Ramos (cell line): ENCODE measurements around the gene AGBL5.

Source experiments
- in situ Hi-C: fragments of 300-500 bp; cut with MboI; formaldehyde crosslinking; loops from one replicate; pipeline ENCODE4 v1.14.3; 2022; ENCODE audit warnings: low sequenced_read_pairs; ENCODE audit not compliant: unreplicated experiment

The AGBL5 gene, protein sequence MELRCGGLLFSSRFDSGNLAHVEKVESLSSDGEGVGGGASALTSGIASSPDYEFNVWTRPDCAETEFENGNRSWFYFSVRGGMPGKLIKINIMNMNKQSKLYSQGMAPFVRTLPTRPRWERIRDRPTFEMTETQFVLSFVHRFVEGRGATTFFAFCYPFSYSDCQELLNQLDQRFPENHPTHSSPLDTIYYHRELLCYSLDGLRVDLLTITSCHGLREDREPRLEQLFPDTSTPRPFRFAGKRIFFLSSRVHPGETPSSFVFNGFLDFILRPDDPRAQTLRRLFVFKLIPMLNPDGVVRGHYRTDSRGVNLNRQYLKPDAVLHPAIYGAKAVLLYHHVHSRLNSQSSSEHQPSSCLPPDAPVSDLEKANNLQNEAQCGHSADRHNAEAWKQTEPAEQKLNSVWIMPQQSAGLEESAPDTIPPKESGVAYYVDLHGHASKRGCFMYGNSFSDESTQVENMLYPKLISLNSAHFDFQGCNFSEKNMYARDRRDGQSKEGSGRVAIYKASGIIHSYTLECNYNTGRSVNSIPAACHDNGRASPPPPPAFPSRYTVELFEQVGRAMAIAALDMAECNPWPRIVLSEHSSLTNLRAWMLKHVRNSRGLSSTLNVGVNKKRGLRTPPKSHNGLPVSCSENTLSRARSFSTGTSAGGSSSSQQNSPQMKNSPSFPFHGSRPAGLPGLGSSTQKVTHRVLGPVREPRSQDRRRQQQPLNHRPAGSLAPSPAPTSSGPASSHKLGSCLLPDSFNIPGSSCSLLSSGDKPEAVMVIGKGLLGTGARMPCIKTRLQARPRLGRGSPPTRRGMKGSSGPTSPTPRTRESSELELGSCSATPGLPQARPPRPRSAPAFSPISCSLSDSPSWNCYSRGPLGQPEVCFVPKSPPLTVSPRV

DNA sequence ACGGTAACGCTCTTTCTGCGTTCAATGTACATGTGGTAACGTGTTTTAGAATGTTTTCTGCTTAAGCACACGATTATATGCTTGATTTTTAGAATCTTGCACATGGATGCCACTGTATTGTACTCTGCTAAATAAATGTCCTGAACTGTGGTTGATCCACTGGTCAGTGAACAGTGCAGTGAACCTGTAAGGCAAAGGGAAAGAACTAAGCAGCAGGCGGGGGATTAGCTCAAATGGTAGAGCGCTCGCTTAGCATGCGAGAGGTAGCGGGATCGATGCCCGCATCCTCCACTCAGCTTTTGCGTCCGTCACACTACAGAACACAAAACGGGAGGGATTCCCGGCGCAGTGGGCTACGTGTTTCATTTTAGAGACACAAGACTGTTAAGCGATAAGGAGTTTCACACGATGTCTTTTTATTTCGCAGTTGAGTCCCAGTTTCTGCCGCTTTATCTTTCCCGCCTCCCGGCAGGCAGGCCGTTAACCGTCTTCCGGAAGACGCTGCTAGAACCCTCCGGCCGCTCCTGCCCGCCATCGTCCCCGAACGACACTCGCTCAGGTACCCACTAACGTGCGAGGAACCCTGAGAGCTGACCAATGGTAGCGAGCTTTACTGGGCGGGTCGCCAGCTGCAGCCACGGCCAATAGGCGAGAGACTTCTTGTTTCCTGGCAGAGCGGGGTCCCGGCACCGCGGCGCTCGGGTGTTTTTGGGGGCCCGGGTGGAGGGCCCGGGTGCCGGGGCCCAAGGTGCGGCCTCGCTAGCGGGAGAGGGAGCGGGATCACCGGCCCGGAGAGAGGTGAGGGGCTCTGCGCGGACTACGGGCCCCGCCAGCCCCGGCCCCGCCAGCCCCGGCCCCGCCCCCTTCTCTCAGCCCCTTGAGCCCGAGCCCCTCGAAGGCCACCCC, at the start of gene AGBL5:
Gene AGBL5 (plus strand): TSS at position 673 of the 906 bp plus-strand sequence. CDS start 1,291 bp downstream, outside the sequence.
- in situ Hi-C loops, result no loop called here

DNA sequence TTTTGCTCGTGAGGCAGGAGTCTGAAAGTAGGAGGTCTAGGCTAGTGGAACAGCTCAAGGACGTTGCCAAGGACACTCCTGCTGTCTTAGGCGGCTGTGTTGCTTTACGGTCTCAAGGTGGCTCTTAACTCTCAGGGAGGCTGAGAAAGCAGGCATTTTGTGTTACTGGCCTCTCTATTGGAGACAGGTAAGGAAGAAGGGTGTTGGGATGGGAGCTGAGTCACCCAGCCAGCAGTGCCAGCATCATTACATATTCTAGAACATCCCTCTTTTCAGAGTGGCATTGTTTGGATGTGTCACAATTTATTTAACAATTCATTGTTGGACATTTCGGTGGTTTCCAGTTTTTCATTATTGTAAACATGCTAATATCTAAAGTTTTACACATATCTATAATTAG, 49.5 kb upstream of the AGBL5 start:
- in situ Hi-C loops, result no loop called here

DNA sequence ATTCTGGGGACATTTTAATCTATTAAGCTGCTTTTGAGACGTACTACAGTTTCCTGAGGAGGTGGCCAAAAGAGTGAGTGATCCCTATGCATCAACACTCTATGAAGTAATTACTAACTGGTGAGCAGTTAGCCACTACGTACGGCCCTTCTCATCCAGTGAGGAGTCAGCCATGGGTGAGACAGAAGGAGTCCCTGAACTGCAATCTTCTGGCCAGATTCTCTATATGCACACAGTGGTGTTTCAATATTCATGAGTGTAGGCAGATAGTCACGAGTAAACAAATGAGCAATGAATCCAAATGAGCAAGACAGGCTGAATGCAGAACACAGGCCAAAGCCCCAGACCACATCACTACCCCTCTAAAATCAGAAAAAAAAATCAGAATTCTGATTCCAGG, 48.5 kb upstream of the AGBL5 start:
- in situ Hi-C loops, result no loop called here

DNA sequence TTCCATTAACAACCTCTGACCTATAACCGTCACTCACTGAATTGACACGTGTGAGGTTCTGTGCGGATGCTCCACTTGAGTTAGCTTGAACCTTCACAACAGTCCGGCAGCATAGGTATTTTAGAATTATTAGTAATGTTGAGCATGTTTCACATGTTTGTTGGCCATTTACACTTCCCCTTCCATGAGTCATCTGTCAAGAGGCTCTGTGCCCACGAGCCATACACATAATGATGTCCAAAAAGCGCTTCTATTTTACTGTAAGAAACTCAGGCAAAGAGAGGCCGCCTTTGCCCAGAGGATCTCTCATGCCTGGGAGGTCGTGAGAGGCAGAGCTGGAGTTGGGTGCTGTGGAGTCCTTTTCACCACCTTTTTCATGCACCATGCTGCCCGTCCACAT, 47.6 kb upstream of the AGBL5 start:
- in situ Hi-C loops, result no loop called here

DNA sequence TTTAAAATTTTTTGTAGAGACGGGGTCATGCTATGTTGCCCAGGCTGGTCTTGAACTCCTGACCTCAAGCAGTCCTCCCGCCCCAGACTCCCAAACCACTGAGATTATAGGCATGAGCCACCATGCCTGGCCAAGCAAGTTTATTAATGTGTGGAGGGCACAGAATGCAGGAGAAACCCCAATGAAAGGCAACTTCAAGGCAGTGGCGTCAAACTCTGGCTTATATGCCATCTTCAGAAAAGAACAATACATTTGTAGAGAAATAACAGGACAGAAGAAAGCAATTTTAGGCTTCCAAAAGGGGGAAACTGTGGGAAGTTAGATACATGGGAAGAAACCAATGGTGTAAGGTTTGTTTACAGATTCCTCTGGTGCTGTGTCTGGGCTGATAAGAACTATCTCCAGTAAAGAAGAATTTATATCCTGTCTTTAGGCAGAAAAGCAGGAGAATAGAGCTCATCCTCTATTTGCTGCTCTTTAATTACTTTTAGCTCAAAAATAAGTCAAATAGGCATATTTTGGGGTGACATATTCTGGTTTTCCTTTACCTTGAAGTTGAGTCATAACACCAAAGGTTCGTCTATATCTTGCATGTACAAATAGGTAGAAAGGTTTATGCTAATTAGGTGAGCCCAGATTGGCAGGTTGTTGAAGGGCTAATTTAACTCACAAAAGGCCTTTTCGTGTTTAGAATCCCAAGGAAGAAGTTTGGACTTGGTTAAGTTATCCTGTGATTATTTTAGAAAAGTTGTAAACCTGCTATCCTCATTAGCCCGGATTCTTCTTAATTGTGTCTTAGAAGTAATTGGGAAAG, 44.7 kb upstream of the AGBL5 start:
- in situ Hi-C loops, result no loop called here

DNA sequence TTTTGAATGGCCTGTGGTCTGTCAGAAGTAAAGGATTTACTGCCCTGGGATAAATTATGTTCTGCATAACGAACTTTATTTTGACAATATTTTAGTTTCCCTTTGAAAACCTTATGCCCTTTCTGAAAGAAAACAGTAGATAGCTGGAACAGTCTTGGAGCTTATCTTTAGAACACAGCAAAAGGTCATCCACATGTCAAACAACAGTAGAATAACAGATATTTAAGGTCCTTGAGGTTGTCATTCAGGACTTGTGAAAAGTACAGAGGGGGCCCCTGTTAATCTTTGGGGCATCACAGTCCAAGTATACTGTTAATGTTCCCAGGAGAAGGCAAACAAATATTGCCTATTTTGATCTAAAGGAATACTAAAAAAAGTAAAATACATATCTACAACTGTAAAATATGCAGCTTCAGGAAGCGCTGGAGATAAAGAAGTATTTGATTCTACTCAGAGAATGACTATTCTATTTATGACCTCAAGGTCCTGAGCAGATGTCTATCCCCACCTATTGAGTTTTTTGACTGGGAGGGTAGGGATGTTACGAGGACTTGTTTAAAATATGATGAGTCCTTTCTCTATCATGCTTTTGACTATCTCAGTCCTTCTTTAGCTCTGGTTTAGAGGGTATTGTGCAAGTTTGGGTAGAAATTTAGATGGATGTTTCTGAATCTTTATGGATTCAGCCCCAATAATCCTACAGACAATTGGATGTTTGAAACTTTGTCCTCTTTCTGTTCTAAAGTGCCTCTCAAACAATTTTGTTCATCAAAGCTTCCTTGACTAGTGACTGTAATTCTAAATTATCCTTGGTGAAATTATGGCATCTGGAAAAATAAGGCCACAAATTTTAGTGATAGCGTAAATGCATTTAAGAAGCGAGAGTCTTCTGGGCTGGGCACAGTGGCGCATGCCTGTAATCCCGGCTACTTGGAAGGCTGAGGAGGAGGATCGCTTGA, 43.8 kb upstream of the AGBL5 start:
- in situ Hi-C loops, result no loop called here

DNA sequence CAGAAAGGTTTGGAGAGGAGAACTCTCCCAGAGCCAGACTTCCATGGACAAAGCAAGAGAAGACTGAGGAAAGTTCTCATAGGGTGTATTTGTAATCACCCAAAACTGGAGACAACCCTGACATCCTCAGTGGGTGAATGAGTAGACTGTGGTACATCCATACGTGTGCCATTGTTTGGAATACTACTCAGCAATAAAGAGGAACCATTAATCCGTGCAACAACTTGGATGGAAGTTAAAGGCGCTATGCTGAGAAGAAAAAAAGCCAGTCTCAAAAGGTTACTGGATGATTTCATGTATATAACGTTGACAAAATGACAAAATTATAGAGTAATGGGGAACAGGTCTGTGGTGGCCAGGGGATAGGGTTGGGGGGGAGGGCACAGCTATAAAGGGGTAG, 42.8 kb upstream of the AGBL5 start:
- in situ Hi-C loops, result no loop called here

DNA sequence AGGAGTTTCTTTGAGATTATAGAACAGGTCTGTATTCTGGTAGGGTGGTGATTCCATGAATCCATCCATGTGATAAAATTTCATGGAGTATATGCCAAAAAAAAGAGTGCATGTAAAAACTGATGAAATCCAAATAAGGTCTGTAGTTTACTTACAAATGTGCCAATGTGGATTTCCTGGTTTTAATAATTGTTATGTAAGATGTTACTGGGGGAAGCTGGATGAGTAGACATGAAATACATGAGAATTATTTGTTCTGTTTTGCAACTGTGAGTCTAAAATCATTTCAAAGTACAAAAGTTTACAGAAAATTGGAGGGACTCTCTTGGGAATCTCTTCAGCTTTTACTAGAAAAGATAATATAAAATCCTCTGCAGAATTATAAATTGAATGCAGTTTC, 42.4 kb upstream of the AGBL5 start:
- in situ Hi-C loops, result no loop called here

DNA sequence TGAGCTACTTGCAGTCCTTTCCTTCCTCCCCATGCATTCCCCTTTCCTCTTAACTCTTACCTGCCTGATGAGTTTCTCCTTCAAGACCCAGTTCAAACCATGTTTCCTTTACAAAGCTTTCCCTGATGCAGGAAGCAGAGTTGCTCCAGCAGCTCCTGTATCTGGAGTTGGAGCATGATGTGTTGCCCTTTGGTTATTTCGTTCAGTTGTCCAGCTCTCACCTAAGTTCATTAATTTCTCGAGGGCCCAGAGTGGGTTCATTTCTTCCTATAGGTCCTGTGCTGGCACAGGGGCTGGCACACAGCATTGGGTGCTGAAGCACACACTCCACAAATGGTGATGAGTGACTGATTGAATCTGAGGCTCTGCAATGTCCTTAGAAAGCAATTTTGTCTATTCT, 41.8 kb upstream of the AGBL5 start:
- in situ Hi-C loops, result loop anchor here (5.0 kb wide), 1 partner anchor 47 kb away; no protein-coding TSS in a partner anchor

DNA sequence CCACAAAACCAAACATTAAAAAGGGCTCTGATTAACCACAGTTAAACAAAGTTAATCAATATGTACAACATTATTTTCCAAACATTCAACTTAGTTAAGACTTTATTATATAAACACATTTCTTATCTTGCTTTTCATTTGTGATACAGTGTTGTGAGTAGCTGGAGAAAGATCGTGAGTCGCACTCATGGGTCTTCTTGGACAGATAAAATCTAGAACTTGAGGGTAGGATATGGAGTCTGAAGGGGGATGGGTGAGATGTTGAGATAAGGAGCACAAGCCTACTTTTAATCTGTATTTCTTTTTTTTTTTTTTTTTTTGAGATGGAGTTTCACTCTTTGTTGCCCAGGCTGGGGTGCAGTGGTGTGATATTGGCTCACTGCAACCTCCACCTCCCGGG, 41.3 kb upstream of the AGBL5 start:
- in situ Hi-C loops, result loop anchor here (5.0 kb wide), 1 partner anchor 48 kb away; no protein-coding TSS in a partner anchor

DNA sequence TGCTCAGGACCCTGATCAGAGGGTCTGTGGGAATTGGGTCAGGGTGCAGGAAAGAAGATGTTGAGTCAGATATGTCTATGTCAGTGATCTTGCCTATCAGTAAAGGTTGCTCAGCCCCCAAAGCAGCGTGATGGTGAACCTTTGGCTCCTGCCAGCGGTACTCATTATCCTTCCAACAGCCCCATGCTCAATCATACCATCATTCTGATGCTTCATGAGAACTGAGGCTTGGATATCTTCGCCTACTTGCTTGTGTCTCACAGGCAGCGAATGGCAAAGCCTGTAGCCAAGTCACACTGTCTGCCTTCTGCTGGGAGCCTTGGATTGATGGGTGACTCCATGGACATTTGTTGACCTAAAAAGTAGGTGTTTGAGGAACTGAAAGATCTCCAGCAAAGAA, 37.7 kb upstream of the AGBL5 start:
- in situ Hi-C loops, result loop anchor here (5.0 kb wide), 1 partner anchor 51 kb away; no protein-coding TSS in a partner anchor

DNA sequence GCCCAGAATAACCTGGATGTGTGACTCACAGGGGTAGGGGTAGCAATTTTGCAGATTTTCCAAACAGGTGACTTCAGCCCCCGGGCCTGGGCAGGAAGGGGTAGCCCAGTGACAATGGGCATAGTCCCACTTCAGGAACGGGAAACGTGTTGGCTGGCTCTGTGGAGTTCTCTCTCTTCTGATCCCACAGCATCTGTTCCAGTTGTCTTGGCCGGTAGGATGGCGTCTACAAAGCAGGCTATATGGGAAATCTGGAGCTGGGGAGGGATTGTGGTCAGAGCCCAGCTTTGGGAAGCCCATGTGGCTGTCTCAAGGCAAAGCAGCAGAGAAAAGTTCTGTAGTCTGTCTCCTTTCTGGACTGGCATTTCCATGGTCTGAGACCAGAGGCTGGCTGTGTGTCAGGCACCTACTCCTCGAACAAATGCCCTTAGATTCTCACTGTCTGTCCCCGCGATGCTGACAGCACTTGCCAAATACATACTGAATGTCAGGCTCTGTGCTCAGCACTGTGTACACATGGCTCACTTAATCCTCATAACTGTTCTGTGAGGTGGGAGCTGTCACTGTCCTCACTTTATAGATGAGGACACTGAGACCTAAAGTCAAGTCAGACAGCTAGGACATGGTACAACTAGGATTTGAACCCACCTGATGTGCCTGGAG, 36.6 kb upstream of the AGBL5 start:
- in situ Hi-C loops, result loop anchor here (5.0 kb wide), 1 partner anchor 53 kb away; no protein-coding TSS in a partner anchor

DNA sequence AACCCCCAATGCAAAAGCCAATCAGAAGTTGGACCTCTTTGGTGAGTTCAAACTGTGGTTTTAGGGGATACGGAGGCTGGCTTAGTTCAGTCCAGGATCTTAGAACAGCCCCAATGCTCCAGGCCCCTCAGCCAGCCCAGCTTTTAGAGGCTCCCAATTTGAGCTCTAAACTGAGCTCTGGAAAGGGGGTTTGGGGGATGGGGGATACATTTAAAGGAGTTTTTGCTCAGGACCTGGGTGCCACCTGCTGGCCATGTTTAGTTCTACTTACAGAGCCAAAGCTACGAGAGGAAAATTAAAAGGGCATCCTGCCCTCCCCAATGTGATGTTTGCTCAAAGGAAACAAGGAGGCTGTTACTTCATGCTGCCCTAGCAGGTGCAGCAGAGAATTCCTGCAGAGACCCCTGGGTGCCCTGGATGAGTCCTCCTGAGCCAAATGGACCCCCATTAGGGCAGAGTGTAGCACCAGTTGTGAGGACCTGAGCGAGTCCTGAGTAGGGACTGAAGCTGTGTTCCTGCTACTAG, 34.6 kb upstream of the AGBL5 start:
- in situ Hi-C loops, result no loop called here

DNA sequence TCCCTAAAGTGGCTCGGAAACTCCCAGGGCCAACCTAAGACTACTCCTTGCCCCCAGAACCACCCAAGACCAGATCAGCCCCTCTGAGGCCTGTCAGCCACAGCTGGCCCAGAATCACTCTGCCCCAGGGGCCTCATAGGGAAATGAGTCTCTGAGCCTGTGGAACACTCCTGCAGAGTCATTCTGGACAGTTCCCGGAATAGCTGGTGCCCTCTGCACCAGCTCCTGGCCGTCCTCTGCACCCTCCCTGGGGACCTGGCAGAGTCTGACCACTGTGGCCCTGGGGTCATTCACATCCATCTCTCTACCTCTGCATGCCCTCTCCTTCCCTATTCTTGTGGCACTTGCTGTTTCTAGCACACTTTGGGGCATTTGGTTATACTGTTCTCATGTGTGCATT, 33.3 kb upstream of the AGBL5 start:
- in situ Hi-C loops, result no loop called here

DNA sequence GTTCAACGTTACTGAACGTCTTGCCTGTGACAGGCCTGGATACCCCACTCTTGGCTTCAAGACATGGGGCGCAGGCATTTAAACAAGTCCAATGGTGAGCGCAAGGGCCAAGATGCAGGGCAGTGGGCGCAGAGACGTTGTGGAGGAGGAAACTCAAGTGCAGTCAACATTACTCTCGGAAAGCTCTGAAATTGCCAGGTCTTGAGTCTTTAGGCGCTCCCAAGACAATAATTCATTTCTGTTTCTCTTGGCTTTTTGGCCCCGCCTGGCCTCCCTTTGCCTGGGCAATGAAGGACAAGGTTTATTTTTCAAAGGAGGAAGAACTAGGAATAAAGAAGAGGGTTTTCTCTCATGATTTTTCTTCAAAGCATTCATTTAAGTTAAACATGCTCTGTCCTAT, 32.0 kb upstream of the AGBL5 start:
- in situ Hi-C loops, result no loop called here

DNA sequence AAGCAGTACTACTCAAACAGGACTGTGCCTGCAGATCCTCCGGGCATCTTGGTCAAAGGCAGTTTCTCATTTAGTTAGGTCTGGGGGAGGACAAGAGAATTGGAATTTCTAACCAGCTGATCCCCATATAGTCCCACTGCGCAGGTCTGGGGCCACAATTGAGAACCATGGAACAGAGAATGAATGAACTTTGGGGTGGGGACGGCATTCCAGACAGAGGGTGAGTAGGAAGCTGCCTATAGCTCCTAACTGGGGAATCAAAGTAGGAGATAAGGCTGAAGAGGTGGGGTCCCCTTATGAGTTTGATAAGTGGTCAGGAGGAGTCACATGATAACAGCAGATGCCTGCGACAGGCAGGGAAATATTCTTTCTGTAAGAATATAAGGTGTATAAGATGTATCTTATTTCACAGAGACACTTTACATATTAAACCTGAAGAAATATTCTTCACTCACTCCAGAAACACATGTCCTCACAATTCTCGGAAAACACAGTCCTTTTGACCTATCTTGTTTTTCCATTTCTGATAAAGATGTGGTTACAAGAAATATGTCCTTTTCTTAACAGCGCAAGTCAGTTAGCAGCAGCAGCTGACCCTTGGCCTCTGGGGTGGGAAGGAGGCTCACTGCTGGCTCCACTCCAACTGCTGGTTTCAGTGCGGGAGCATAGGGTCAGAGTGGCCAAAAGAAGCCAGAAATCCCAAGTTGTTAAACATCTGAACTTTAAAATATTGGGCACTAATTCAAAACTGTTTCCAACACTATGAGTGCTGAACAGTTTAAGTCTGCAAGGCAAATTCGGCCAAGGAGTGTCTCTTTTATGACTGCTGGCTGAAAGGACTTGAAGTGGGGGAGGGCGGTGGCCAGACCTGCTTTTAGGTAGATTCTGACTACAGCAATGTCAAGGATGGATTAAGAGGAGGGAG, 31.3 kb upstream of the AGBL5 start:
- in situ Hi-C loops, result no loop called here
